Measurements from ENCODE around the gene NRF1. TPM values are rescaled to one million over a fixed set of nuclear protein-coding genes. Genes with fewer than 3 reads are reported as not detected.
"Not testable (repeated sequence)": the region's sequence is repeated elsewhere in the genome, so short reads cannot be mapped to it uniquely, and the experiment has no call there.

NRF1 gene
- total RNA-seq, 1 donor from 2014 or later: 19.3 TPM

GRCh38 chr7:129665013-129665401, 53.5 kb downstream of the NRF1 start:
- ATAC-seq: peak; percentile 84
- no peaks in the 10 kb centered on the region for H3K4me1 ChIP-seq
- no peak for DNase-seq
- no peak for TF ChIP-seq CTCF (IDR thresholded peaks at IDR 0.05)
- H3K4me3 ChIP-seq: no peak overlapping the region
- no peak overlapping the region for H3K27ac ChIP-seq
- H3K27me3 ChIP-seq: no peaks in the 10 kb centered on the region
- intact Hi-C loops (cut with DNase I): loop anchor here (10.0 kb wide), 1 partner anchor 160 kb away; no protein-coding TSS in a partner anchor
- no peaks in the 10 kb centered on the region for H3K36me3 ChIP-seq
- H3K9me3 ChIP-seq: no peaks in the 10 kb centered on the region

GRCh38 chr7:129667116-129667515, 55.6 kb downstream of the NRF1 start:
- H3K4me1 ChIP-seq: no peaks in the 10 kb centered on the region
- no peaks in the 10 kb centered on the region for H3K27me3 ChIP-seq
- H3K4me3 ChIP-seq: no peak overlapping the region
- DNase-seq (no peak), ATAC-seq (no peak)
- H3K36me3 ChIP-seq: peaks cover 8% of the 10 kb centered on the region
- no peak overlapping the region for H3K27ac ChIP-seq
- intact Hi-C loops (cut with DNase I): loop anchor here (10.0 kb wide), 1 partner anchor 158 kb away; no protein-coding TSS in a partner anchor
- no peak for TF ChIP-seq CTCF (IDR thresholded peaks at IDR 0.05)
- no peaks in the 10 kb centered on the region for H3K9me3 ChIP-seq

- H3K4me3 ChIP-seq: no peak overlapping the region
- no peak for TF ChIP-seq CTCF (IDR thresholded peaks at IDR 0.05)
- ATAC-seq (no peak), DNase-seq (no peak)
- peaks cover 11% of the 10 kb centered on the region for H3K36me3 ChIP-seq
- intact Hi-C loops (cut with DNase I): loop anchor here (10.0 kb wide), 1 partner anchor 157 kb away; no protein-coding TSS in a partner anchor
- no peak overlapping the region for H3K27ac ChIP-seq
- no peaks in the 10 kb centered on the region for H3K9me3 ChIP-seq
- no peaks in the 10 kb centered on the region for H3K27me3 ChIP-seq
- no peaks in the 10 kb centered on the region for H3K4me1 ChIP-seq
These were observed 56.0 kb downstream of the NRF1 start for GRCh38 chr7:129667551-129667950.

GRCh38 chr7:129669901-129670300, 58.4 kb downstream of the NRF1 start:
- intact Hi-C loops (cut with DNase I): loop anchor here (10.0 kb wide), 1 partner anchor 155 kb away; no protein-coding TSS in a partner anchor
- Histone ChIP-seq H3K4me1 (no peaks in the 10 kb centered on the region), H3K36me3 (peaks cover 25% of the 10 kb centered on the region), H3K27ac (no peak overlapping the region), H3K9me3 (no peaks in the 10 kb centered on the region), H3K4me3 (no peak overlapping the region), H3K27me3 (no peaks in the 10 kb centered on the region)
- DNase-seq: no peak
- no peak for ATAC-seq
- TF ChIP-seq CTCF (IDR thresholded peaks at IDR 0.05): no peak

- ATAC-seq (no peak), DNase-seq (no peak)
- H3K27ac ChIP-seq: no peak overlapping the region
- no peaks in the 10 kb centered on the region for H3K9me3 ChIP-seq
- H3K36me3 ChIP-seq: peaks cover 30% of the 10 kb centered on the region
- no peak overlapping the region for H3K4me3 ChIP-seq
- TF ChIP-seq CTCF (IDR thresholded peaks at IDR 0.05): no peak
- no peaks in the 10 kb centered on the region for H3K27me3 ChIP-seq
- no peaks in the 10 kb centered on the region for H3K4me1 ChIP-seq
- intact Hi-C loops (cut with DNase I): no loop called here
These were observed 59.1 kb downstream of the NRF1 start for GRCh38 chr7:129670656-129671055.

GRCh38 chr7:129671266-129671665, 59.7 kb downstream of the NRF1 start:
- H3K27ac ChIP-seq: no peak overlapping the region
- ATAC-seq (no peak), DNase-seq (no peak)
- no peak for TF ChIP-seq CTCF (IDR thresholded peaks at IDR 0.05)
- intact Hi-C loops (cut with DNase I): no loop called here
- no peak overlapping the region for H3K4me3 ChIP-seq
- H3K9me3 ChIP-seq: no peaks in the 10 kb centered on the region
- H3K27me3 ChIP-seq: no peaks in the 10 kb centered on the region
- no peaks in the 10 kb centered on the region for H3K4me1 ChIP-seq
- peaks cover 30% of the 10 kb centered on the region for H3K36me3 ChIP-seq

- ATAC-seq; H3K9me3 ChIP-seq; H3K4me1 ChIP-seq; H3K4me3 ChIP-seq; intact Hi-C loops (cut with DNase I); H3K27ac ChIP-seq; H3K27me3 ChIP-seq; DNase-seq: not testable (repeated sequence)
- peaks cover 46% of the 10 kb centered on the region for H3K36me3 ChIP-seq
These were observed 63.0 kb downstream of the NRF1 start for GRCh38 chr7:129674475-129674874.
